Activated CD4-positive, alpha-beta T cell treated with anti-CD3 and anti-CD28 coated beads for 48 hours (primary cell): ENCODE data around the gene EIF2S3B.

Experiments used
- DNase-seq: peaks from one replicate; pipeline ENCODE4 v3.0.0-alpha.2; 2020

EIF2S3B gene

DNA sequence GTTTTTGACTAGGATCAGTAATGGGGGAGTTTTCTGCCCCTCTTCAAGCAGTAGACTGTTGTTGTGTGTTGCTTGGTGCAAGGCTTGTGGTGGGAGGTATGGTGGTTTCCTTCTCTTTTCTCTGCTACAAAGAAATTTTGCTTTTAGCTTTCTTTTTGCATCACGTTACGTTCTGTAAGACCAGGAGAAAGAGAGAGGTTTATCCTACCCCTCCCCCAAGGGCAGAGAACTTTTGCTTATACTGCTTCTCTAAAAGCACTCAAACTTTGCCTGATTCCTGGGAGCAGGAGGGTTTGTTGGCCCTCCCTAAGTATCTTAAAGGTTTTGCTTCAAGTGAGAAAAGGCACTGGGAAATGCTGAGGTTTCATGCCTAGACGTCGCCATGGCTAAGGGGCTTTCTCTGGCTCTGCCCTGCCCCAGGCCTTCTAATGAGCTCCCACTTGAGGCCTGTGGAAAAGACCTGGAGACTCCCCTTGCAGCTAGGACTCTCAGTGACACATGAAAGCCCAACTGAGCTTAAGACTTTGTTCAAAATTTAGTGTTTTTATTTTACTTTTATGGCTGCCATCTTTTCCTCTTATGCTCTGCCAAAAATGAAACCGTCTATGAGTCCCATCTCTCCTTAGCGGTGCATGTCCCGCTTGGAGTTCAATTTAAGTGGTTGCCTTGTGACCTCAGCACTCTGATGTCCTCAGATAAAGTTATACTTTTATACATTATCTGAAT lies 49.2 kb downstream of the EIF2S3B start:
- DNase-seq = no peak

DNA sequence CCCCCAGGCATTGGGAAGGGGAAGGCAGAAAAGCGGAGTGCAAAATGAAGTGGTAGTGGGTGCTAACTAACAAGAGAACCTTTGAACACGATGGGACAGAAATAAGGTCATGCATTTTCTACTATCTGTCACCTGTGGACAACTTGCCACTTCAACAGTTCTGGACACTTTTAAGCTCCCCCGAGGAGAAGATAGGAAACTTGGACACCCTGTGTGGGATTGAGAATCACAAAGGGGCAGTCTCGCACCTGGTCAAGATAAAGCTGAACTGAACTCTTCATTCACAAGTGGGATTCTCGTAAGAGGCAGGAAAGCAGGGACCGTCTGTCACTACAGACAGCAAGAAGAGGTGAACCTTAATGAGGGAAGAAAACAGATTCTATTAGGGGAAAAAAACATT lies 51.6 kb downstream of the EIF2S3B start:
- DNase-seq = no peak

DNA sequence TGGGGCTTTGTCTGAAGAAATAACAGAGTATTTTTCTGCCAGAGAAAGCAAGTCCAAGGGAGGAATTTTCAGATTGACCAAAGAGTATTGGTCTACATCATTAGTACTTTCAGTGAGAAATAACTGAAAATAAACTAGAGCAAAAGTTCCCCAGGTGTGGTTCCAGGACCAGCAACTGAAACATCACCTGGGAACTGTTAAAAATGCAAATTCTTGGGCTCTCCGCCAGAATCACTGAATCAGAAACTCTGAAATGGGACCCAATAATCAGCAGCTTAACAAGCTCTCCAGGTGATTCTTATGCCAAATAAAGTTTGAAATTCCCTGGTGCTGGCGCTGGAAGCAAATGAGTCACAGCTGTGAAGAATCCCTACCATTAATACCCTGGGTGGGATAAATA lies 52.1 kb downstream of the EIF2S3B start:
- no peak for DNase-seq
